ENCODE results near the gene IGSF23. TPM values are rescaled to one million over a fixed set of nuclear protein-coding genes. Genes with fewer than 3 reads are reported as not detected.
"Not testable (repeated sequence)": the region's sequence is repeated elsewhere in the genome, so short reads cannot be mapped to it uniquely, and the experiment has no call there.

Gene IGSF23
- total RNA-seq, 1 donor from 2014 or later = not detected

GRCh38 chr19:44592451-44592890 is 20.9 kb upstream of the IGSF23 start:
- Mint-ChIP-seq H3K27ac (ENCODE audit: unreplicated experiment) (no peak overlapping the region), H3K4me1 (ENCODE audit: unreplicated experiment) (peaks cover 13% of the 10 kb centered on the region), H3K36me3 (ENCODE audit: unreplicated experiment) (no peaks in the 10 kb centered on the region), H3K4me3 (ENCODE audit: unreplicated experiment) (no peak overlapping the region), H3K27me3 (ENCODE audit: unreplicated experiment) (peaks cover 15% of the 10 kb centered on the region), H3K9me3 (ENCODE audit: unreplicated experiment) (no peaks in the 10 kb centered on the region)
- no peak for TF ChIP-seq CTCF (IDR thresholded peaks at IDR 0.05)
- DNase-seq (ENCODE audit: extremely low spot score, unreplicated experiment) = no peak

- H3K4me1 Mint-ChIP-seq (ENCODE audit: unreplicated experiment) = peaks cover 6% of the 10 kb centered on the region
Observed at GRCh38 chr19:44593294-44593693, 20.1 kb upstream of the IGSF23 start.

GRCh38 chr19:44593866-44594266 is 19.5 kb upstream of the IGSF23 start:
- H3K27ac Mint-ChIP-seq (ENCODE audit: unreplicated experiment); DNase-seq (ENCODE audit: extremely low spot score, unreplicated experiment); H3K4me3 Mint-ChIP-seq (ENCODE audit: unreplicated experiment); H3K4me1 Mint-ChIP-seq (ENCODE audit: unreplicated experiment); H3K36me3 Mint-ChIP-seq (ENCODE audit: unreplicated experiment); H3K9me3 Mint-ChIP-seq (ENCODE audit: unreplicated experiment): not testable (repeated sequence)
- H3K27me3 Mint-ChIP-seq (ENCODE audit: unreplicated experiment) = peaks cover 15% of the 10 kb centered on the region

More at GRCh38 chr19:44593294-44593693, 20.1 kb upstream of the IGSF23 start:
- no peaks in the 10 kb centered on the region for H3K36me3 Mint-ChIP-seq (ENCODE audit: unreplicated experiment)
- H3K4me3 Mint-ChIP-seq (ENCODE audit: unreplicated experiment) = no peak overlapping the region
- no peak overlapping the region for H3K27ac Mint-ChIP-seq (ENCODE audit: unreplicated experiment)
- peaks cover 15% of the 10 kb centered on the region for H3K27me3 Mint-ChIP-seq (ENCODE audit: unreplicated experiment)
- no peaks in the 10 kb centered on the region for H3K9me3 Mint-ChIP-seq (ENCODE audit: unreplicated experiment)
- TF ChIP-seq CTCF (IDR thresholded peaks at IDR 0.05) = no peak
- no peak for DNase-seq (ENCODE audit: extremely low spot score, unreplicated experiment)

- Mint-ChIP-seq H3K27ac (ENCODE audit: unreplicated experiment) (no peak overlapping the region), H3K4me3 (ENCODE audit: unreplicated experiment) (no peak overlapping the region), H3K4me1 (ENCODE audit: unreplicated experiment) (no peaks in the 10 kb centered on the region), H3K27me3 (ENCODE audit: unreplicated experiment) (peaks cover 28% of the 10 kb centered on the region), H3K9me3 (ENCODE audit: unreplicated experiment) (no peaks in the 10 kb centered on the region), H3K36me3 (ENCODE audit: unreplicated experiment) (no peaks in the 10 kb centered on the region)
- no peak for DNase-seq (ENCODE audit: extremely low spot score, unreplicated experiment)
- TF ChIP-seq CTCF (IDR thresholded peaks at IDR 0.05) = no peak
Observed at GRCh38 chr19:44596428-44597130, 16.8 kb upstream of the IGSF23 start.

- no peak for DNase-seq (ENCODE audit: extremely low spot score, unreplicated experiment)
- TF ChIP-seq CTCF (IDR thresholded peaks at IDR 0.05) = no peak
- Mint-ChIP-seq H3K9me3 (ENCODE audit: unreplicated experiment) (no peaks in the 10 kb centered on the region), H3K4me1 (ENCODE audit: unreplicated experiment) (no peaks in the 10 kb centered on the region), H3K27ac (ENCODE audit: unreplicated experiment) (no peak overlapping the region), H3K4me3 (ENCODE audit: unreplicated experiment) (no peak overlapping the region), H3K36me3 (ENCODE audit: unreplicated experiment) (no peaks in the 10 kb centered on the region), H3K27me3 (ENCODE audit: unreplicated experiment) (peaks cover 28% of the 10 kb centered on the region)
Observed at GRCh38 chr19:44597131-44597491, 16.3 kb upstream of the IGSF23 start.

Measured in osteocyte (in vitro differentiated cells).